GM10847 (cell line): Measurements from ENCODE around the gene NRIP1.

Experiments
- POLR2A ChIP-seq: IDR thresholded peaks from 2 replicates; pipeline ENCODE4 v1.6.1; 2011; ENCODE audit not compliant: insufficient read length; ENCODE audit errors: extremely low read depth

NRIP1 gene

GRCh38 chr21:15057285-15057684, 7.5 kb downstream of the NRIP1 start:
- no peak for TF ChIP-seq POLR2A

DNA sequence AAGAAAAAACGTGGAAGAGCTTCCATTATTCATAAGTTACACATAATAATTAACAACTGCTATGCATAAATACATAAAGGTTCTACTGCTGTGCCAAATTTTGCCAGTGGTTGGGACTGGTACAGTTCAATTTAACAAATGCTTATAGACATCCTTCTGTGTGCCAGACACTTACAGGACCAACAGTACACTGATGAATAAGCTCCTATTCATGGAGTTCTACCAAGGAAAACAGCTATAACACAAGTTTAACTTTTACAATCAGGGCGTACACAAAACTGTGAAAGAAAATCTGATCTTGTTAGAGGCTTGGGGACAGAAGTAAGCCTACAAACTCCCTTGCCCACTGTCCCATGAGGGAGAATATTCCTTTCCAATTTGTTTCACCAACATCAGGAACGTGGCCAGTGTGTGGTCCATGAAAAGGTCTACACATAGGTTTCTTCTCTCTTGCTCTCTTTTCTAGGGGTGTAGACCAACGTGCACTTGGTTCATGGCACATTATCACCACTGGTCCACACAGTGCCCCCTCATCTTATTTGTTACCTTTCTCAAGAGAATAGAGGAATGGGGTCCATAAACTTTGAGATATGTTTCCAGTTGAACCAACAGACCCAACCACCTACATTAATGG, 10.1 kb downstream of the NRIP1 start:
- TF ChIP-seq POLR2A = no peak

GRCh38 chr21:15054089-15054488, 10.7 kb downstream of the NRIP1 start:
- no peak for TF ChIP-seq POLR2A

- TF ChIP-seq POLR2A = no peak
These were observed 11.3 kb downstream of the NRIP1 start for GRCh38 chr21:15053500-15053899.

- no peak for TF ChIP-seq POLR2A
These were observed 12.4 kb downstream of the NRIP1 start for GRCh38 chr21:15052459-15052763.

GRCh38 chr21:15051644-15052458, 12.9 kb downstream of the NRIP1 start:
- TF ChIP-seq POLR2A = no peak

GRCh38 chr21:15050568-15051377, 14.0 kb downstream of the NRIP1 start:
- no peak for TF ChIP-seq POLR2A

GRCh38 chr21:15045017-15045416, 19.8 kb downstream of the NRIP1 start:
- TF ChIP-seq POLR2A = no peak

DNA sequence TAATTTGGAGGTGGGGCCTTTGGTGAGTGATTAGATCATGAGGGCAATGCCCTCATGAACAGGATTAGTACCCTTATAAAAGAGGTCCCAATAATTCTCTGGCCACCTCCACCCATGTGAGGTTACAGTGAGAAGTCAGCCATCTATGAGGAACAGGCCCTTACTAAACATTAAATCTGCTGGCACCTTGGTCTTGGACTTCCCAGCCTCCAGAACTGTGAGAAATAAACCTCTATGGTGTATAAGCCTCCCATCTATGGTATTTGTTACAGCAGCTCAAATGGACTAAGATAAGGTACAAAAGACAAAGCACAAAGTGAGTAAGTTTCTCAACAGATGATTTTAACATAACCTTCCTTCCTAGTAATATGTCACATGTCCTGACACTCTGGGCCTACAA, 22.3 kb downstream of the NRIP1 start:
- TF ChIP-seq POLR2A = no peak

DNA sequence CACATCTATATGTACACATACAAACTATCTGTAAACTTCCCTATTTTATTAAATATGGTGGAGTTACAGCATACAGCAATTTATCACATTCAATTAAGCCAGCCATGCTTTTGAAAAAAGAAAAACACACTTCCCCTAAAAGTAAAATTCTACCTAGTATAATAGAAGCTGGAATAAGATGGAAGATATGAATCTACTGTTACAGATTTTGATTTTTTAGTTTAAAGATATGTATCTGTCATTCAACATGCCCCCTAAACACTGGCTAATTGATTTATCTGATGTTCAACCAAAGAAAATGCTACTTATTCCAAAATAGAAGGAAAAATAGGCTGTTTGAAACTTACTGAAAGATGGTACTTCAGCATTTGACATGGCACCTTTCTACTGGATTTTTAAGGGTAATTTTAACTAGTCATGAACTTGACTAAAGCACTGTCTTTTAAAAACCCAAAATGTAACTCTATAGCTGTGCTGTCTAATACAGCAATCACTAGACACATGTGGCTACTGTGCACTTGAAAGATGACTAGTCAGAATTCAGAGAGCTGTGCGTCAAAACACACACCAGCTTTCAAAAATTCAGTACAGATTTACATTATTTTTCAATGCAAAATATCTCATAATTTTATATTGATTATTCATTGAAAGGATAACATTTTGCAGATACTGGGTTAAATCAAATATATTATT, 25.0 kb downstream of the NRIP1 start:
- TF ChIP-seq POLR2A = no peak

DNA sequence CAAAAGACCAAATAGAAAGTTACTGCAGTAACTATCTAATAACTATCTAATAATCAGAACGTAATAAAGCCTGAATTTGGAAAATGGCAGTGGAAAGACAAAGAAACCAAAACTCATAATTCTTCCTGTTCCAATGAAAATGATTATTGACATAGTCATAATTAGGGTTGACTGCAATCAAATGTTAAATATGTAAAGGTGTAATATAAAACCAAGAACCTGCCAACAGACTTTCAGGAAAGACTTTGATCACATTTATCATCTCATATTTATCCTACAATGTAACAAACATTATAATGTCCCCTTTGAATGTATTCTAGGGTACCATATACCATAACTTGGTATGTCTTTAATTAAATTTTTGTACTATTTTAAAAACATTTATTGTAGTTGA, 26.9 kb downstream of the NRIP1 start:
- no peak for TF ChIP-seq POLR2A

GRCh38 chr21:15037095-15037899, 27.5 kb downstream of the NRIP1 start:
- TF ChIP-seq POLR2A = no peak

DNA sequence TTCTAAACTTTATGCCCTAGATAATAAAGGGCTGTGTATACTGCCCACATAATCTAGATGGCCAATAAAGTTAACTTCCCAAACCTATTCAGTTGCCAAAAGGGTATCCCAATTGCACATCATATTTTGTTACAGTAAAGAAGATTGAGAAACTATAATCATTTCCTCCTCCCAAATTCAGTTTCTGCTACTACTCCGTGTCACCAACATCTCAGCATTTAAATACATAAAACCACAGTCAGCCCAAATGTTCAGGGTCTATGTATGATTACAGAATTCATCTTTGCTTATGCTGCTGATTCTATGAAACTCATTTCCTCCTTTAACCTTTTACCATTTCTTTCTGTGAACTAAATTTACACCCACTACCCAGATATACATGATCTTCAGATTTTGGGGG, 28.6 kb downstream of the NRIP1 start:
- TF ChIP-seq POLR2A = no peak

- TF ChIP-seq POLR2A = no peak
These were observed 30.5 kb downstream of the NRIP1 start for GRCh38 chr21:15034126-15034853.
